Mesothelial cell of epicardium (in vitro differentiated cells): ENCODE data around the gene PPP4R2. TPM values are rescaled to one million over a fixed set of nuclear protein-coding genes. Genes with fewer than 3 reads are reported as not detected.

ENCODE experiments used
- DNase-seq, 2 experiments: peaks; one replicate each; pipeline ENCODE4 v3.0.0; 2021; ENCODE audit warnings: low spot score in 2 of 2; ENCODE audit not compliant: unreplicated experiment in 2 of 2
- H3K27ac Mint-ChIP-seq: 2 replicates; pipeline ENCODE4 v1.8.0; 2021; ENCODE audit warnings: mixed read lengths
- H3K27me3 Mint-ChIP-seq: 2 replicates; pipeline ENCODE4 v1.8.0; 2021; ENCODE audit warnings: low read depth, mixed read lengths
- H3K36me3 Mint-ChIP-seq: 2 replicates; pipeline ENCODE4 v1.8.0; 2021; ENCODE audit warnings: mixed read lengths
- H3K4me1 Mint-ChIP-seq: 2 replicates; pipeline ENCODE4 v1.8.0; 2021; ENCODE audit warnings: mixed read lengths
- H3K4me3 Mint-ChIP-seq: 2 replicates; pipeline ENCODE4 v1.8.0; 2021; ENCODE audit warnings: mild to moderate bottlenecking, moderate library complexity, mixed read lengths
- H3K9me3 Mint-ChIP-seq: 2 replicates; pipeline ENCODE4 v1.8.0; 2021; ENCODE audit warnings: mixed read lengths
- total RNA-seq: library from RNA; stranded (reverse); gene quantifications from 3 replicates; pipeline ENCODE4 v1.2.1, GENCODE V29; 2021
- TF ChIP-seq, protein P1 (sequence below): fragments of 200-600 bp; sonication (generic); IDR thresholded peaks from one replicate; pipeline ENCODE4 v1.5.0; 2021; ENCODE audit warnings: antibody characterized with exemption; ENCODE audit not compliant: unreplicated experiment

Gene PPP4R2
- total RNA-seq, 1 donor from 2014 or later: 111 TPM

DNA sequence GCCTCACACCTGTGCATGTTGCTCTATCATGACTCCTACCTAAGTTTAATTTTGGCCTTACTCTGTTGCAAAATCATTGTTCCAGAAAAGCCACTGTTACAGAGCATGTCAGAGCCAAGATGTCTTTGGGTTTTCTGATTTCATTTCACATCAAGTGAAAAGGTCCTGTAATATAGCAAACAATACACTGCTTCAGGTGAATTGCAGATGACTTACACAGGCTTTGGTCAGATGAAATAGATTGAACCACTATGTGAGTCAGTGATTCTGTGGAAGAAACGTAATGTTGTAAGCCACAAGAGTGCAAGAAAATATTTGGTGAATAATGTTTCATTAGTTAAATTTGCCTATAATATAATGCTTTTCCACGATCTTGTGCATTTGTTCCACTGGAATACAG lies 87.6 kb downstream of the PPP4R2 start:
- no peaks in the 10 kb centered on the region for H3K4me1 Mint-ChIP-seq

DNA sequence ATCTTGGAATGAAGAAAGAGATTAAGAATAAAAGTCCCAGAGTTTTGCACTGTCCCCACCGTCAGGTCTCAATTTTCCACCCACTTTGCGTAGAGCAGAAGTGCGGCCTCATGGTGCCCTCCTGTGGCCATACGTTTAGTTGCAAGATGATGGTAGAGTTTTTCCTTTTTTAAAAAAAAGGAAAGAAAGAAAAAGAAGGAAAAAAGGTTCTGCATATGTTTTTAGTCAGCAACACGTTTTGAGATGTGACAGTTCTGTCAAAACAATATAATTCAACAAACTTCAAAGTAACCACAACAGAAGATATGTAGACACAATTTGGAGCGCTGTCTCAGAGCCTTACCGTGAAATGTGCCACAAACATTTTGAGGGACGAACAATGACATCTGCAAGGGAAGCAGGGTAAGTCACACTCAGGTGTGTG lies 89.5 kb downstream of the PPP4R2 start:
- Mint-ChIP-seq H3K9me3 (no peaks in the 10 kb centered on the region), H3K27me3 (peaks cover 5% of the 10 kb centered on the region), H3K27ac (no peak overlapping the region), H3K4me3 (no peak overlapping the region), H3K36me3 (no peaks in the 10 kb centered on the region), H3K4me1 (no peaks in the 10 kb centered on the region)
- DNase-seq: peak in 1 of 2 experiments; percentile 72
- TF ChIP-seq, protein P1, sequence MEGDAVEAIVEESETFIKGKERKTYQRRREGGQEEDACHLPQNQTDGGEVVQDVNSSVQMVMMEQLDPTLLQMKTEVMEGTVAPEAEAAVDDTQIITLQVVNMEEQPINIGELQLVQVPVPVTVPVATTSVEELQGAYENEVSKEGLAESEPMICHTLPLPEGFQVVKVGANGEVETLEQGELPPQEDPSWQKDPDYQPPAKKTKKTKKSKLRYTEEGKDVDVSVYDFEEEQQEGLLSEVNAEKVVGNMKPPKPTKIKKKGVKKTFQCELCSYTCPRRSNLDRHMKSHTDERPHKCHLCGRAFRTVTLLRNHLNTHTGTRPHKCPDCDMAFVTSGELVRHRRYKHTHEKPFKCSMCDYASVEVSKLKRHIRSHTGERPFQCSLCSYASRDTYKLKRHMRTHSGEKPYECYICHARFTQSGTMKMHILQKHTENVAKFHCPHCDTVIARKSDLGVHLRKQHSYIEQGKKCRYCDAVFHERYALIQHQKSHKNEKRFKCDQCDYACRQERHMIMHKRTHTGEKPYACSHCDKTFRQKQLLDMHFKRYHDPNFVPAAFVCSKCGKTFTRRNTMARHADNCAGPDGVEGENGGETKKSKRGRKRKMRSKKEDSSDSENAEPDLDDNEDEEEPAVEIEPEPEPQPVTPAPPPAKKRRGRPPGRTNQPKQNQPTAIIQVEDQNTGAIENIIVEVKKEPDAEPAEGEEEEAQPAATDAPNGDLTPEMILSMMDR: peak; percentile 81

More for the DNA sequence above, 87.6 kb downstream of the PPP4R2 start:
- Mint-ChIP-seq H3K9me3 (no peaks in the 10 kb centered on the region), H3K27me3 (no peaks in the 10 kb centered on the region), H3K27ac (no peak overlapping the region), H3K36me3 (no peaks in the 10 kb centered on the region), H3K4me3 (no peak overlapping the region)
- TF ChIP-seq, protein P1: no peak
- no peak for DNase-seq

DNA sequence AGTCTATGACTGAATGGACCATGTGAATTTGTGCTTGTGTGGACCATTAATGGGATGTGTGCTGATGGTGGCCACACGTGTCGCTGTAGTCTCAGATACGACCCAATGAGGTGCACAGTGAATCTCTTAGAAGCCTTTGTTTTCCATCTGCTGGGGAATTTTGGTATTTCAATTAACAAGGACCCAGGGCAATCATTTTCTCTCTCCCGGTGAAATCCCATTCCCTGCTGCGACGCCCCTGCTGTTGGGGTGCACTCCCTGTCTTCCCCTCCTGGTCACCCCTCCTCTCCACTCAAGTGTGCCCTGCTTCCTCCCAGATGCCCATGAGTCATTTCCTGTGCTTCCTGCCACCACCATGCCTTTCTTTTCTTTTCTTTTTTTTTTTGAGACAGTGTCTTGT lies 97.5 kb downstream of the PPP4R2 start:
- Mint-ChIP-seq H3K36me3 (no peaks in the 10 kb centered on the region), H3K4me1 (no peaks in the 10 kb centered on the region), H3K27me3 (peaks cover 5% of the 10 kb centered on the region), H3K9me3 (no peaks in the 10 kb centered on the region), H3K27ac (no peak overlapping the region), H3K4me3 (no peak overlapping the region)
- TF ChIP-seq, protein P1: no peak
- no peak for DNase-seq

DNA sequence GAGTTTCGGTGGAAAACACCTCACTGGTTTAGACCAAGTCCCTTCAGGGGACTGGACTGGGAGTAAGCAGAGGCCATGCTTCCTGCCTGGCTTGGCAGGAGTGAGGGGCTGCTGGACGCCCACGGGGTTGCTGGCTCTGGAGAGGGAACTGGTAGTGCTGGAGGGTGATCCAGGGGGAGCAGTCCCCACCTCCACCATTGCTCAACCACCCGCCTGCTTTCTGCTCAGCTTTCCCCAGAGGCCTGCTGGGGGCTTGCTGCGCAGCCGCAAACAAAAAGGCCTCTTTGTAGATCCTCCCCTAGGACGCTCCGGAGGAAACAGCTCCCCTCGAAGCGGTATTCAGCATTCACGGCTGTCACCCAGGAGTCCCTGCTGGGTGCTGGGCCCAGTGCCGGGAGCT lies 98.3 kb downstream of the PPP4R2 start:
- no peak overlapping the region for H3K4me3 Mint-ChIP-seq

DNA sequence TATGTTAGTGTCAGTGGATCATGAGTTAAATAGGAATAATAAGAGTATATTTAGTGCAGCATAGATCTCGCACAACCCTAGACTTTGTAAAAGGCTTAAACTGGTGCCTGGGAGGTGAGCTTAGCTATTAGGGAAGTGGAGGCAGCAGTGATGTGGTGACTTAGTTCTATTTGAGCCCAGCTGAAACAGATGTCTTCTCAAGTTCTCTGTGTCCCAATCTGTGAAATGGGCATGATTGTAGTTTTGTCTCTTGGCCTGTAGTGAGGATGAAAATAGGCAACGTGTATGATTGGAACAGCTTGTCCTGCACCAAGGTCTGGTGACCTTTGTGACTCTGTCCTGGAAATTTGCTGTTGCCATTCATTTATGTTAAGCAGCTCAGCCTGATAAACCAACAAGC lies 99.6 kb downstream of the PPP4R2 start:
- Mint-ChIP-seq H3K27ac (no peak overlapping the region), H3K4me3 (no peak overlapping the region)
- TF ChIP-seq, protein P1: no peak

More for the DNA sequence above, 98.3 kb downstream of the PPP4R2 start:
- no peak overlapping the region for H3K27ac Mint-ChIP-seq
- no peaks in the 10 kb centered on the region for H3K4me1 Mint-ChIP-seq
- no peaks in the 10 kb centered on the region for H3K9me3 Mint-ChIP-seq
- TF ChIP-seq, protein P1: no peak
- no peaks in the 10 kb centered on the region for H3K36me3 Mint-ChIP-seq
- DNase-seq: no peak
- H3K27me3 Mint-ChIP-seq: peaks cover 2% of the 10 kb centered on the region

DNA sequence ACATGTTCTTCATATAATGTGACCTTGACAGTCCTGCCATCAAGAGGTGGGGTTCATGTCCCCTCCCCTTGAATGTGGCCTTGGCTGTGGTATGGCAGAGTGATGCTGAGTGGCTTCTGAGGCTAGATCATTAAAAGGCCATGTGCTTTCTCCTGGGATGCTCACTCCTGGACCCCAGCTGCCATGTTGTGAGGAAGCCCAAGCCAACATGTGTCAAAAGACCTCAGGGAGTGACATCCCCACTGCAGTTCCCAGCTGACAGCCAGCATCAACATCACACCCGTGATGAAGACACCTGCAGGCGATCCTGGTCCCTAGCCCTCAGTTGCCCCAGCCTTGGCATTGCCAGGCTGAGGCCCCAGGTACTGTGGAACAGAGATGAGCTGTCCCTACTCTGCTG lies 101.4 kb downstream of the PPP4R2 start:
- no peaks in the 10 kb centered on the region for H3K27me3 Mint-ChIP-seq
- no peak for DNase-seq
- no peaks in the 10 kb centered on the region for H3K9me3 Mint-ChIP-seq
- TF ChIP-seq, protein P1: no peak
- peaks cover 6% of the 10 kb centered on the region for H3K4me1 Mint-ChIP-seq
- no peaks in the 10 kb centered on the region for H3K36me3 Mint-ChIP-seq
- H3K4me3 Mint-ChIP-seq: no peak overlapping the region
- H3K27ac Mint-ChIP-seq: no peak overlapping the region

More for the DNA sequence above, 99.6 kb downstream of the PPP4R2 start:
- Mint-ChIP-seq H3K4me1 (peaks cover 3% of the 10 kb centered on the region), H3K27me3 (no peaks in the 10 kb centered on the region), H3K36me3 (no peaks in the 10 kb centered on the region), H3K9me3 (no peaks in the 10 kb centered on the region)
- no peak for DNase-seq
